NCI-H226 (cell line): ENCODE data around the gene ANP32A.

Experiments used
- DNase-seq: peaks from one replicate; pipeline ENCODE4 v3.0.0-alpha.2; 2015

The ANP32A gene

GRCh38 chr15:68797599-68798345 lies 22.9 kb downstream of the ANP32A start:
- DNase-seq: no peak

GRCh38 chr15:68797191-68797590 lies 23.5 kb downstream of the ANP32A start:
- DNase-seq: no peak

GRCh38 chr15:68796576-68796975 lies 24.1 kb downstream of the ANP32A start:
- no peak for DNase-seq

GRCh38 chr15:68795298-68795848 lies 25.3 kb downstream of the ANP32A start:
- DNase-seq: no peak

- no peak for DNase-seq
These were observed 25.8 kb downstream of the ANP32A start for GRCh38 chr15:68794863-68795262.

GRCh38 chr15:68794307-68794706 lies 26.4 kb downstream of the ANP32A start:
- DNase-seq: no peak

- no peak for DNase-seq
These were observed 26.9 kb downstream of the ANP32A start for GRCh38 chr15:68793776-68794175.

- DNase-seq: no peak
These were observed 27.6 kb downstream of the ANP32A start for GRCh38 chr15:68792901-68793766.

GRCh38 chr15:68791431-68792283 lies 29.0 kb downstream of the ANP32A start:
- DNase-seq: no peak

GRCh38 chr15:68790910-68791309 lies 29.8 kb downstream of the ANP32A start:
- no peak for DNase-seq

GRCh38 chr15:68790242-68790575 lies 30.5 kb downstream of the ANP32A start:
- no peak for DNase-seq

- no peak for DNase-seq
These were observed 31.0 kb downstream of the ANP32A start for GRCh38 chr15:68789534-68790241.

GRCh38 chr15:68789091-68789490 lies 31.6 kb downstream of the ANP32A start:
- no peak for DNase-seq

GRCh38 chr15:68788264-68788624 lies 32.5 kb downstream of the ANP32A start:
- DNase-seq: no peak

- no peak for DNase-seq
These were observed 33.0 kb downstream of the ANP32A start for GRCh38 chr15:68787609-68788263.

GRCh38 chr15:68786753-68787152 lies 33.9 kb downstream of the ANP32A start:
- DNase-seq: no peak

GRCh38 chr15:68785541-68785940 lies 35.2 kb downstream of the ANP32A start:
- no peak for DNase-seq

- no peak for DNase-seq
These were observed 36.5 kb downstream of the ANP32A start for GRCh38 chr15:68784206-68784605.

GRCh38 chr15:68783226-68784058 lies 37.3 kb downstream of the ANP32A start:
- no peak for DNase-seq

GRCh38 chr15:68782589-68783161 lies 38.0 kb downstream of the ANP32A start:
- DNase-seq: no peak
